Measurements from ENCODE around the gene UBAC2.
"Not testable (repeated sequence)": the region's sequence is repeated elsewhere in the genome, so short reads cannot be mapped to it uniquely, and the experiment has no call there.

Gene UBAC2

DNA sequence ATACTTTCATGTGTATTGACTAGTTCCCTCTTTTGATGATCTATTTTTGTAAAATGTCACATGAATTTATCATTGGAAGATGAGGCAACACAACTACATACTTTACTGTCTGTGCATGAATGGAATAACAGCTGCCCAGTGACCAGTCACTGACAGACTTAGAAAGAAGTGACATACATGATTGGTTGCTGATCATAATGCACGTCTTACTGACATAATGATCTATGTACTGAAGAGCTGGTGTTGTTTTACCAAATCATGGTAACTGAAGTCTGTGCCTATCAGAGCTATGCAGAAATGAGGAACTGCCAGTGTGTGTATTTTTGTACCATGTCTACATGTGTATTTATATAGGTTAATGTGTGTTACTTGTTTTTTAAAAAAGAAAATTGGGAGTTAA lies 31.1 kb downstream of the UBAC2 start:
- no peak for DNase-seq

GRCh38 chr13:99237981-99238662 lies 37.5 kb downstream of the UBAC2 start:
- DNase-seq = peak in 1 of 58 donors; percentile 8

DNA sequence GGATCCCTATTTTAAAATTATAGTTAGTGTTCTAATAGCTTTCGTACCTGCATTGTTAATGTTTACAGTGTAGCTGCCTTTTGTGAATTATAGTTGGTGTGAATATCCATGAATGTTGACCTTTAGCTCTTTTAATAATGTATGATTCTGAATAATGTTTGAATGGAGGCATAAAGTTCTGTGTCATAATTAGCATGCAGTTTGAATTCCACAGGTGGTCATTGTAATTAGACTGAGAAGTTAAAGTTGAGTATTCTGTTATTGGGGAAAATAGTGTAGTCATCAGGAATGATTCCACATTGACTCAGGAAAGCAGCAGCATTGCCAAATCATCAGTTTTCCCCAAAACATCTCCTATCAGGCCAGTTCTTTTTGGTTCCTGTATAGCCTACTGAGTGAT lies 45.4 kb downstream of the UBAC2 start:
- no peak for DNase-seq

- DNase-seq = not testable (repeated sequence)
Measured at GRCh38 chr13:99249178-99249577, 48.5 kb downstream of the UBAC2 start.

DNA sequence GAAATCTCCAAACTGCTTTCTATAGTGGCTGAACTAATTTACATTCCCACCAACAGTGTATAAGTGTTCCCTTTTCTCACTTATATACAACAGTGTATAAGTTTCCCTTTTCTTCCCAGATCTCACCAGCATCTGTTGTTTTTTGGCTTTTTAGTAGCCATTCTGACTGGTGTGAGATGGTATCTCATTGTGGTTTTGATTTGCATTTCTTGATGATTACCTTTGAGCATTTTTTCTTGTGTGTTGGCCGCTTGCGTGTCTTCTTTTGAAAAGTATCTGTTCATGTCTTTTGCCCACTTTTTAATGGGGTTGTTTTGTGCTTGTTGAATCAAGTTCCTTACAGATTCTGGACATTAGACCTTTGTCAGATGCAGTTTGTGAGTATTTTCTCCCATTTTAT lies 49.0 kb downstream of the UBAC2 start:
- not testable (repeated sequence) for DNase-seq

- no peak for DNase-seq
Measured at GRCh38 chr13:99250982-99251825, 50.5 kb downstream of the UBAC2 start.

- DNase-seq = no peak
Measured at GRCh38 chr13:99251921-99252320, 51.3 kb downstream of the UBAC2 start.

- no peak for DNase-seq
Measured at GRCh38 chr13:99254830-99255229, 54.2 kb downstream of the UBAC2 start.

DNA sequence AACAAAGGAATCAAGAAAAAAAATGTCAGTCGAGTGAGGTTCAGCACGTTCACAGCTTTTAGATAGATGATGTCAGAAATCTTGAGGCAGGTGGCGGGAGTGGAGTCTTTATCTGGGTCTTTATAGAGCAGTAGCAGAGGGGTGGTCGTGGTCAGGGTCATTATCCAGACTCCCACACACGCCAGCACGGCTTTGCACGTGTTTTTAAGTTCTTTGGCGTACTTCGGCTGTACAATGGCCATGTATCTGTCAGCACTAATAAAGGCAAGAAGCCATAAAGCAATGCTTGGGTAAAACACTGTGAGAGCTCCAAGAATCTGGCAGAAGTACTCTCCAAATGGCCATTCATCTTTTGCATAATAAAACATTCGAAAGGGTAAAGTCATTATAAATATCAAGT lies 54.6 kb downstream of the UBAC2 start:
- no peak for DNase-seq

DNA sequence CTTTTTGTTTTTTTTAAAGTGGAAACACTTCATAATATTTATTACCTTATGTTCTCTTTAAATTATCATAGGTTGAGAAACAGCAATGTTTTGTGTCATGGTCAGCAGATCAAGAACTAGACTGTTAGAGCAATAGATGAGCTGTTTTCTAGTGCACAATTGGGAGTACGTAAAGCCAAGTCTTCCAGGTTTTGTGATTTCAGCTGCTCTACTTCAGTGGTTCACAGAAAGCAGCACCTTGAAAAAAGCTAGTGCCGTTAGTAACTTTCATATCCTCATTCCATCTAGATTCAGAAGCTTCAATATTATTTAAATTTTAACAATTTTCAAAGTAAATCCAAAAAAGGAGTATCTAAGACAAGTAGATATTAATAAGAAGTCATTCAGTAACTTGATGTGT lies 55.6 kb downstream of the UBAC2 start:
- DNase-seq = no peak

GRCh38 chr13:99256709-99257108 lies 56.1 kb downstream of the UBAC2 start:
- no peak for DNase-seq

DNA sequence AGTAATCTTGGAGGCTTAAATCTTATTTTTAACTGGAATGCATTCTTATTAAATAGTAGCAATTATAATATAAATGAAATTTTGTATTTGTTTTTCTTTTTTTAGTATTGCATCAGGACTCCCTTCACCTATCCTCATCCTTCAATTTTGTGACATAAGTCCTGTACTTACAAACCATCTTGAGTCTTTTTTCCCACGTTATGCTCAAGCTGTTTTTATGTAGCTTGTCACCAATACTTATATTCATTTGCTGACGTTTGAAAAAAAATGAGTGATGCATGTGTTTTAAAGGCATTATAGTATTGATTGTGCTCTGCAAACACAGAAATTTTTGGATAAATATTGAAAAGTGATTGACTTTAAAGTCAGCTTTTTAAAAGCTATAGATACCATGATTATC lies 56.6 kb downstream of the UBAC2 start:
- no peak for DNase-seq

DNA sequence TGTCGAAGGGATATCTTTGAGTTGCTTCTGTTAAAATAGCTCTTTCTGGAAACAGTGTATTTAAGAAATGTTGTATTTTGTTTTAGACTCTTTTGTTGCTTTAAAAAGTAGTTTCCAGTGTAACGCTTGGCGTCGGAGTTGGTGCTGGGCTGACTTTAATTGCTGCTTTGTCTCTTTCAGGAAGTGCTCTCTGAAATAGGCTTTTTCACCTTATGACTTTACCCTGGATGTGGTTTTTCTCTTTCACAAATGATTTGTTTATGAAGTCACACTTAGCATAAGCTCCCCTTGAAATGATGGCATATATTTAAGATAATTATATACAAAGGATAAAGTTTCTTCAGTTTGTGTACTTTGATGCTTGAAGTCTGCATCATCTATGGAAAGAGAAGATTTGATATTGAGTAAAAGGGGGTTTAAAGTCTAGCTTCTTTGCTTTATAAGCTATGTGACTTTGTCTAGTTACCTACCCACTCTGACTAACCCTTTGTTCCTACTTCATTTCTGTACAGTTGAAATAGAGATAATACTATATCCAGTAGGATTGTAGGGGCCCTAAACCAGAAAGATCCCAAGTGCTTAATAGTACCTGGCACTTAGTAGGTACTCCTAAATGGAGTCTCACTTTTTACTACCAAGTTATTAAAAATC lies 57.7 kb downstream of the UBAC2 start, which contains the start of gene GPR18:
Gene GPR18 (minus strand): TSS at position 170 of the 651 bp plus-strand sequence. CDS start 2,507 bp downstream, outside the sequence.
- DNase-seq = no peak

DNA sequence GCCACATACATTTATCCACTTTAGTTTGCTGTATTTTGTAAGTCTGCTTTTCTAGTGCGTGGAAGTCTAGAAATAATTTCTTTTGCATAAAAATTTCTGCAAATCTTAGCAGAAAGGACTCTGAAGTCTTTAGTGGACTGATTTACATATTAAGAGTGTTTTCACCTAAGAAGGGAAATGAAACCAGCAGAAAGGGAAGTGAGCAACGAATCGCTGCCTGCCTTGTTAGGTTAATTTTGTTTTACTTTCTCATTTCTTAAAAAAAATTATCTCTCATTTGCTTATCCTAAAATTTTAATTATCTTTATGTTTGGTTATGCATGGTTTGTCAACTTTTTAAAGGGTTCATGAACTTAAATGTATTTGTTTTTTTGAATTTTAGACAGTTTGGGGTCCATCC lies 58.3 kb downstream of the UBAC2 start:
- DNase-seq = no peak

DNA sequence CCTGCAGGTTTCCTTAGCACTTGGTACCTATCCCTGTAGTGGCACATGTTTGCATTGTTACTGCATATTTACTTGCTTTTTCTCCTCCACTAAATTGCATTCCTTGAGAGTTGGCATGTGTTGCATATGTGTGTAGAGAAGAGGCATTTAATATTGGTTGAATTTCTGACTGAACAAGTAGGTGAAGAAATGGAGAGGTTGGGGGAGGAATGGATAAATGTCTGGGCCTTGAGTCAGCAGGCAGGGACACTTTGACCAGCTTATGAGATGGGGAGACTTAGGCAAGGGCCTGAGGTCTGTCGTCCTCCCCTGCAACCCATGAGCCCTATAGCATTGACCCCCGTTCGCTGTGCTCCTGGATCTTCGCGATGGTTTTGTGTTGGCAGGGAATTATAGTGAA lies 59.6 kb downstream of the UBAC2 start:
- DNase-seq = no peak

DNA sequence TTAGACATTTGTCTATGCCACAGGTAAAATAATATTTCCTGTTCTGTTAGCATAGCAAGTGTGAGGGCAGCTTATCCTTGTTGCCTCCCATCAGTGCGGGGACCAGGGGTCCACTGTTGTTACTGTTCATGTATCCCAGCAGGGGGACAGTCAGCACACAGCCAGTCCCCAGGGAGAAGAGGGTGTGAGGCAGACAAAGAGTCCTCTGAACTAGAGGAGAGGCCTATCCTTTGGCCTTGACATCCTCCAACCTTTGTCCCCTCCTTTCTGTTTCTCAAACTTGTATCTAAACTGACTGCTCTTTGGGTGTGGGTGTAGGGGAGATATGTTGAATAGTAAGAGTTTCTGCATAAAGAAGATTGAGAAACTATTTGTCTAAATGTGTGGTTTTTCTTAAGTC lies 60.4 kb downstream of the UBAC2 start:
- DNase-seq = no peak

DNA sequence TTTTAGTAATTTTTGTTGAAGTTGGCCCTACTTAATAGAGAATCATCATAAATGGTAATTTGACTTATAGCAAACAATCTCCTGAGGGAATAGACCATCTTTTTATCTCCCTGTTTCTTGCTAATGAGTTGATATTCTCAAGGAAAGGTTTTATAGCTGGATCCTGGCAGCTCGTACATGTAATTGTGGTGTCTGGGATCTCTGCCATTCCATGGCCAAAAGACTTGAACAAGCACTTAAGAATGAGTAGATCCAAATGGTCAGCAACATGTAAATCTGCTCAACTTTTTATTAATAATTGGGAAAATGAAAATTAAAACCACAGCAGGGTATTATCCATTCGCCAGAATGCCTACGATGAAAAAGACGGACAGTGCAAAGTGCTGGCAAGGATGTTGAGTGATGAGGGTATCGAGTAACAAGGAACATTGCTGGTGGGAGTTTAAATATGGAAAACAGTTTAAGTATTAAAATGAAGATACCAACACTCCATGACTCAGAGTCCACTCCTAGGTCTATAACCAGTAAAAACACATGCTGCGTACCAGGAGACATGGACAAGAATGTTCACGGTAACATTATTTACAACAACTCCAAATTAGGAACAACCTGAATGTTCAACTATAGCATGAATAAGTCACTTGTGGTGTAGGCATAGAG lies 62.6 kb downstream of the UBAC2 start:
- no peak for DNase-seq

DNA sequence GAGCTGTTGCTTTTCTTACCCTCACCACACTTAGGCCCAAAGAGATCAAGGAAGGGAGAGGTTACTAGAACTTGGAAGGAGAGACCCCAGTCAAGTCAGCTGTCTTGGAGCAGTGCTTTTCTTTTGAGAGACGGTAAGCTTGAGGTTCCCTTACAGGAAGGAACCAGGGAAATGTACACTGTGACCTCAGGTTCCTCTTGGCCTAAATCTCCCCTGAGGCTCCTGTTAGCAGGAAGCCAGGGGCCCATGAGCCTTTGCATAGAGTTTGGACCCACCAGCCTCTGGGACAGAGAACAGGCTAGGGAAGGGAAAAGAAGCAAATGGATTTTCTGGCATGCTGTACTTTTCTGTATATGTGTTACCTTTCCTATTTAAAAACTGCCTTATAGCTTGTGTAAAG lies 63.4 kb downstream of the UBAC2 start:
- no peak for DNase-seq

- DNase-seq = no peak
Measured at GRCh38 chr13:99265162-99265800, 64.6 kb downstream of the UBAC2 start.

GRCh38 chr13:99265821-99266426 lies 65.3 kb downstream of the UBAC2 start:
- DNase-seq = peak in 2 of 58 donors; percentile 6 to 26

DNA sequence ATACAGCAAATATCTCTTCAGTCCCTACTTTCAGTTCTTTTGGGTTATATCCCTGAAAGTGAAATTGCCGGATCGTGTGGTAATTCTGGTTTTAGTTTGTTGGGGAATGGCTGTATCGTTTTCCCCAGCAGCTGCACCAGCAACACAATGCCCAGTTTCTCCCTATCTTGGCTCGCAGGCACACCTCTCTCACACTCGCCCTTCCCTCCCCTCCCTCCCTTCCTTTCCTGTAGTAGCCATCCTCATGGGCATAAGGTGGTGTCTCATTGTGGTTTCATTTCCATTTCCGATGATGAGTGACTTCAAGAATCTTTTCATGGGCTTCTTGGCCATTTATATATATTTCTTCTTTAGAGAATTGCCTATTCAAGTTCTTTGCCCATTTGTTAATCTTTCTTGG lies 66.2 kb downstream of the UBAC2 start:
- no peak for DNase-seq
